ENCODE data around the gene MORN4. TPM values are rescaled to one million over a fixed set of nuclear protein-coding genes. Genes with fewer than 3 reads are reported as not detected.

Gene MORN4
- total and polyA plus RNA-seq, 2 of the 13 experiments (the other 11 are each of a cell fraction or from before 2014, with no cell fraction given): 3.4 to 9.1 TPM

- TF ChIP-seq ARHGAP35 (CRISPR knock-in tag; IDR thresholded peaks at IDR 0.05; ENCODE audit: borderline replicate concordance) (no peak), MTF2 (CRISPR knock-in tag; IDR thresholded peaks at IDR 0.05; ENCODE audit: borderline replicate concordance) (no peak), RNF2 (conservative IDR thresholded peaks at IDR 0.05; ENCODE audit: low read depth) (no peak), NFRKB (IDR thresholded peaks at IDR 0.05) (no peak), PHF20 (CRISPR knock-in tag; IDR thresholded peaks at IDR 0.05) (no peak), GATAD2A (CRISPR knock-in tag; IDR thresholded peaks at IDR 0.05) (peak; percentile 35; the same call in 1 of the 2 replicates), DMAP1 (CRISPR knock-in tag; IDR thresholded peaks at IDR 0.05) (0 out of 2 replicates have a peak, but pooled peaks have one; percentile 4), THRA (CRISPR knock-in tag; IDR thresholded peaks at IDR 0.05; ENCODE audit: borderline replicate concordance) (peak; percentile 20; the same call in 1 of the 2 replicates), RXRA (CRISPR knock-in tag; IDR thresholded peaks at IDR 0.05) (peak; percentile 63; the same call in 1 of the 2 replicates), RARA (CRISPR knock-in tag; IDR thresholded peaks at IDR 0.05) (no peak), ZNF496 (CRISPR knock-in tag; IDR thresholded peaks at IDR 0.05; ENCODE audit: insufficient replicate concordance) (no peak), ZSCAN20 (CRISPR knock-in tag; IDR thresholded peaks at IDR 0.05; ENCODE audit: borderline replicate concordance) (no peak), ZNF570 (CRISPR knock-in tag; IDR thresholded peaks at IDR 0.05; ENCODE audit: borderline replicate concordance) (no peak), ZIK1 (CRISPR knock-in tag; IDR thresholded peaks at IDR 0.05; ENCODE audit: borderline replicate concordance, low read depth) (peak; percentile 70; the same call in 1 of the 2 replicates), NFKBIZ (CRISPR knock-in tag; IDR thresholded peaks at IDR 0.05) (no peak), CHD4 (IDR thresholded peaks at IDR 0.05; ENCODE audit: borderline replicate concordance, low read length) (peak; percentile 46; the same call in 1 of the 2 replicates), ZNF501 (CRISPR knock-in tag; IDR thresholded peaks at IDR 0.05) (no peak), MZF1 (CRISPR knock-in tag; IDR thresholded peaks at IDR 0.05; ENCODE audit: borderline replicate concordance) (no peak), MED1 (CRISPR knock-in tag; IDR thresholded peaks at IDR 0.05) (no peak; the same call in 1 of the 2 replicates), DRAP1 (CRISPR knock-in tag; IDR thresholded peaks at IDR 0.05) (peak; percentile 89), FOXK2 (IDR thresholded peaks at IDR 0.05) (peak; percentile 98), SCMH1 (CRISPR knock-in tag; IDR thresholded peaks at IDR 0.05; ENCODE audit: borderline replicate concordance) (no peak), SIX1 (CRISPR knock-in tag; IDR thresholded peaks at IDR 0.05; ENCODE audit: borderline replicate concordance) (no peak), MXI1 (IDR thresholded peaks at IDR 0.05; ENCODE audit: borderline replicate concordance, low read depth, low read length) (peak; percentile 88), RFX5 (IDR thresholded peaks at IDR 0.05; ENCODE audit: low read depth, low read length) (peak; percentile 89), ZBTB1 (CRISPR knock-in tag; IDR thresholded peaks at IDR 0.05; ENCODE audit: borderline replicate concordance) (no peak), TBX2 (CRISPR knock-in tag; IDR thresholded peaks at IDR 0.05; ENCODE audit: borderline replicate concordance) (peak; percentile 68; the same call in 1 of the 2 replicates), THAP11 (CRISPR knock-in tag; IDR thresholded peaks at IDR 0.05) (peak; percentile 72), ZNF138 (CRISPR knock-in tag; IDR thresholded peaks at IDR 0.05; ENCODE audit: low read depth) (no peak)
- TF ChIP-seq, protein P1, sequence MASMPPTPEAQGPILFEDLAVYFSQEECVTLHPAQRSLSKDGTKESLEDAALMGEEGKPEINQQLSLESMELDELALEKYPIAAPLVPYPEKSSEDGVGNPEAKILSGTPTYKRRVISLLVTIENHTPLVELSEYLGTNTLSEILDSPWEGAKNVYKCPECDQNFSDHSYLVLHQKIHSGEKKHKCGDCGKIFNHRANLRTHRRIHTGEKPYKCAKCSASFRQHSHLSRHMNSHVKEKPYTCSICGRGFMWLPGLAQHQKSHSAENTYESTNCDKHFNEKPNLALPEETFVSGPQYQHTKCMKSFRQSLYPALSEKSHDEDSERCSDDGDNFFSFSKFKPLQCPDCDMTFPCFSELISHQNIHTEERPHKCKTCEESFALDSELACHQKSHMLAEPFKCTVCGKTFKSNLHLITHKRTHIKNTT (CRISPR knock-in tag; IDR thresholded peaks at IDR 0.05): no peak
Measured at GRCh38 chr10:97640174-97640867, 7.0 kb upstream of the MORN4 start, which contains the start of gene PI4K2A (continued).

Data from HepG2 (cell line).